Heart left ventricle (tissue), 13 donors: ENCODE measurements around the gene TFPT.

ENCODE experiments used
- POLR2A ChIP-seq, 2 donors: fragments of 450-650 bp; IDR thresholded peaks; one replicate each; pipeline ENCODE4 v1.6.1; 2017; ENCODE audit warnings: antibody characterized with exemption in 2 of 2, mild to moderate bottlenecking in 2 of 2, moderate library complexity in 2 of 2
- TF ChIP-seq, protein P1 (sequence below), 12 donors: fragments of 200-600 bp; sonication (generic) in 4 of 12; IDR thresholded peaks; one replicate each; pipeline versions ENCODE4 v1.5.0 to v1.8.0; 2018 to 2022; ENCODE audit warnings: antibody characterized with exemption in 12 of 12, mild to moderate bottlenecking in 5 of 12
- donor health status: ischemic (EF 13 %, LVEDD 7.1; RV severe dilation, severe dysfunction).
- donor health status: DM: no; HTN: yes; CAD: no.
- donor health status: DM: no; HTN: no; CAD: no.
- donor health status: ischemic (EF 25% LVEDD 6.9; RV normal size, moderate dysfunction).
- donor health status: ischemic (EF 25% LVEDD 5.7; RV mildly dilated, moderate dysfunction).
- donor health status: ischemic (EF 35%, LVEDD 5.7; RV mildly dilated, moderate dysfunction).
- donor health status: nonischemic (EF 11% LVEDD 7.7; RV severe dilation, severe dysfunction).
- donor health status: DM: yes; HTN: yes; CAD: no.
- donor health status: PGD.
- donor health status: ischemic (EF 29% LVEDD 5.4; RV normal size, mild dysfunction).
- donor health status: nonischemic (EF 23%, LVEDD 6.1; RV moderate dilation, normal function).

DNA sequence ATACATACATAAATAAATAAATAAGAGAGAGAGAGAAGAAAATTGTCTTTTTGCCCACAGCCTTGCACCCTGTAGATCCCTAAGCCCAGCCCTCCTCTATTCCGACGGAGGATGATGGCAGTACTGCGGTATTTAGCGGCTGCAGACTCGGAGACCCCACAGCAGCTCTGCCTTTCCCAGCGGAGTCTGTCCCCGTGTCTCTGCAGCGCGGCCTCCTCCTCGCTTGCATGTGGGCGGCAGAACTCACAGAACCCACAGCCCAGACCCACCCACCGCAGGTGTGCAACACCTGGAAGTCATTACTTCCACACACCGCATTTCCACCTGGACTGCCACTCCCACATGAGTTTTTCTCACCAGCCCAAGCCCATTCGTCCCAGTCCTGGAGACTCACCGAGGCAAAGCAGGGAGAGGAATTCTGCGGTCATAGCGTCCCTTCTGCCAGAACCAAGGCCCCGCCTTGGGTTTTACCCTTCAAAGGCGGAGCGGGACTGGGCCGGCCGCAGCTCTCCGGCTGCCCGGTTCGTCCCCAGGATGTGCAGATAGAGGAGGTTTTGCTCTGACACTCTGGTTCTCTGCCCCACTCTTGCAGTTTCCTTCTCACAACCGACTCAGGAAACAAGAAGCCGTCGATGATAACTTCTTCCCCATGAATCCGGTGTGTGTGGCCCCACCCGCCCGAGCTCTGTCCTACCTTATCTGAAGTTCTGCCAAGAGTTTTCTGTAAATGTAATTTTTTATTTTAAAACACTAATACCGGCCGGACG lies 51.9 kb downstream of the TFPT start, which contains the start of gene VSTM1:
- TF ChIP-seq, protein P1, sequence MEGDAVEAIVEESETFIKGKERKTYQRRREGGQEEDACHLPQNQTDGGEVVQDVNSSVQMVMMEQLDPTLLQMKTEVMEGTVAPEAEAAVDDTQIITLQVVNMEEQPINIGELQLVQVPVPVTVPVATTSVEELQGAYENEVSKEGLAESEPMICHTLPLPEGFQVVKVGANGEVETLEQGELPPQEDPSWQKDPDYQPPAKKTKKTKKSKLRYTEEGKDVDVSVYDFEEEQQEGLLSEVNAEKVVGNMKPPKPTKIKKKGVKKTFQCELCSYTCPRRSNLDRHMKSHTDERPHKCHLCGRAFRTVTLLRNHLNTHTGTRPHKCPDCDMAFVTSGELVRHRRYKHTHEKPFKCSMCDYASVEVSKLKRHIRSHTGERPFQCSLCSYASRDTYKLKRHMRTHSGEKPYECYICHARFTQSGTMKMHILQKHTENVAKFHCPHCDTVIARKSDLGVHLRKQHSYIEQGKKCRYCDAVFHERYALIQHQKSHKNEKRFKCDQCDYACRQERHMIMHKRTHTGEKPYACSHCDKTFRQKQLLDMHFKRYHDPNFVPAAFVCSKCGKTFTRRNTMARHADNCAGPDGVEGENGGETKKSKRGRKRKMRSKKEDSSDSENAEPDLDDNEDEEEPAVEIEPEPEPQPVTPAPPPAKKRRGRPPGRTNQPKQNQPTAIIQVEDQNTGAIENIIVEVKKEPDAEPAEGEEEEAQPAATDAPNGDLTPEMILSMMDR (IDR thresholded peaks at IDR 0.05) = no peak
- no peak for TF ChIP-seq POLR2A (IDR thresholded peaks at IDR 0.05)
